DOHH2 (cell line): Measurements from ENCODE around the gene COPZ2.

Experiments
- H3F3A ChIP-seq: fragments of 200-600 bp; sonication (generic), shearing (Covaris generic); 2 replicates; pipeline ENCODE4 v1.6.0; 2016; ENCODE audit warnings: antibody characterized with exemption, mild to moderate bottlenecking; ENCODE audit not compliant: control insufficient read depth, insufficient read depth
- H3K27ac ChIP-seq: fragments of 200-600 bp; sonication (generic); 2 replicates; pipeline ENCODE4 v1.5.1; 2014; ENCODE audit warnings: low read depth, mild to moderate bottlenecking, low read length, moderate library complexity
- H3K27me3 ChIP-seq: fragments of 200-600 bp; sonication (generic); 2 replicates; pipeline ENCODE4 v1.6.1; 2014; ENCODE audit warnings: mild to moderate bottlenecking, low read length, mixed read lengths; ENCODE audit not compliant: control insufficient read depth
- H3K36me3 ChIP-seq: fragments of 200-600 bp; sonication (generic); 2 replicates; pipeline ENCODE4 v1.6.1; 2014; ENCODE audit warnings: mild to moderate bottlenecking, low read length, moderate library complexity, mixed read lengths; ENCODE audit not compliant: control insufficient read depth
- H3K4me1 ChIP-seq: fragments of 200-600 bp; sonication (generic); 2 replicates; pipeline ENCODE4 v1.6.1; 2014; ENCODE audit warnings: mild to moderate bottlenecking, low read length, mixed read lengths; ENCODE audit not compliant: control insufficient read depth
- H3K4me2 ChIP-seq: fragments of 200-600 bp; sonication (generic); 2 replicates; pipeline ENCODE4 v1.6.0; 2014; ENCODE audit warnings: mild to moderate bottlenecking, low read length, moderate library complexity
- H3K4me3 ChIP-seq: fragments of 200-600 bp; sonication (generic); 2 replicates; pipeline ENCODE4 v1.5.1; 2014; ENCODE audit warnings: mild to moderate bottlenecking, low read length, mixed read lengths
- H3K79me2 ChIP-seq: fragments of 200-600 bp; sonication (generic); 2 replicates; pipeline ENCODE4 v1.6.1; 2014; ENCODE audit warnings: mild to moderate bottlenecking, low read length, mixed read lengths; ENCODE audit not compliant: control insufficient read depth
- H3K9me2 ChIP-seq: fragments of 200-600 bp; sonication (generic); replicated peaks from 2 replicates; pipeline ENCODE4 v1.6.1; 2014; ENCODE audit warnings: mild to moderate bottlenecking, low read length, mixed read lengths; ENCODE audit not compliant: control insufficient read depth
- H3K9me3 ChIP-seq: fragments of 200-600 bp; sonication (generic); 2 replicates; pipeline ENCODE4 v1.6.1; 2014; ENCODE audit warnings: antibody characterized with exemption, low read length, mixed read lengths; ENCODE audit not compliant: control insufficient read depth, insufficient read depth
- H4K20me1 ChIP-seq: fragments of 200-600 bp; sonication (generic); 2 replicates; pipeline ENCODE4 v1.6.0; 2014; ENCODE audit warnings: low read depth, mild to moderate bottlenecking, antibody characterized with exemption, low read length, moderate library complexity; ENCODE audit not compliant: control insufficient read depth, insufficient read depth
- CTCF ChIP-seq: fragments of 200-600 bp; sonication (generic); IDR thresholded peaks from one replicate; pipeline ENCODE4 v1.5.1; 2014; ENCODE audit warnings: antibody characterized with exemption, mild to moderate bottlenecking, low read depth, low read length; ENCODE audit not compliant: poor library complexity, severe bottlenecking
- EZH2phosphoT487 ChIP-seq: fragments of 200-600 bp; sonication (generic); IDR thresholded peaks from 2 replicates; pipeline ENCODE4 v1.6.1; 2017; ENCODE audit warnings: borderline replicate concordance, mild to moderate bottlenecking, antibody characterized with exemption, low read length, moderate library complexity, mixed read lengths

Gene COPZ2

GRCh38 chr17:47987240-47987835 is 50.3 kb downstream of the COPZ2 start:
- TF ChIP-seq EZH2phosphoT487 (no peak), CTCF (no peak)
- Histone ChIP-seq H3F3A (no peaks in the 10 kb centered on the region), H3K27ac (no peak overlapping the region), H3K4me2 (no peak overlapping the region), H3K4me3 (no peak overlapping the region), H3K4me1 (no peaks in the 10 kb centered on the region), H3K27me3 (no peaks in the 10 kb centered on the region), H3K9me3 (no peaks in the 10 kb centered on the region), H3K79me2 (no peaks in the 10 kb centered on the region), H4K20me1 (no peaks in the 10 kb centered on the region), H3K36me3 (peaks cover 12% of the 10 kb centered on the region; the same call in 1 of the 2 replicates), H3K9me2 (no peaks in the 10 kb centered on the region)

- no peak overlapping the region for H3K4me3 ChIP-seq
- no peak overlapping the region for H3K4me2 ChIP-seq
- no peak for TF ChIP-seq CTCF
- no peak for TF ChIP-seq EZH2phosphoT487
- H3K79me2 ChIP-seq: no peaks in the 10 kb centered on the region
- H3K9me3 ChIP-seq: no peaks in the 10 kb centered on the region
- H3K9me2 ChIP-seq: no peaks in the 10 kb centered on the region
- peaks cover 19% of the 10 kb centered on the region for H3K36me3 ChIP-seq
- no peaks in the 10 kb centered on the region for H3F3A ChIP-seq
- no peaks in the 10 kb centered on the region for H3K4me1 ChIP-seq
- H4K20me1 ChIP-seq: no peaks in the 10 kb centered on the region
- no peaks in the 10 kb centered on the region for H3K27me3 ChIP-seq
- no peak overlapping the region for H3K27ac ChIP-seq
Observed at GRCh38 chr17:47986520-47986919, 51.1 kb downstream of the COPZ2 start.

- Histone ChIP-seq H3K9me2 (no peaks in the 10 kb centered on the region), H3F3A (no peaks in the 10 kb centered on the region), H3K79me2 (no peaks in the 10 kb centered on the region), H3K4me2 (no peak overlapping the region), H3K27me3 (no peaks in the 10 kb centered on the region), H3K36me3 (peaks cover 48% of the 10 kb centered on the region), H4K20me1 (0 out of 2 replicates have a peak, but pooled peaks cover 1% of the 10 kb centered on the region), H3K27ac (no peak overlapping the region), H3K9me3 (no peaks in the 10 kb centered on the region), H3K4me3 (no peak overlapping the region), H3K4me1 (no peaks in the 10 kb centered on the region)
- TF ChIP-seq EZH2phosphoT487: no peak
- TF ChIP-seq CTCF: no peak
Observed at GRCh38 chr17:47983492-47984223, 53.9 kb downstream of the COPZ2 start.
